ENCODE results near the gene MIF4GD.
"Not testable (repeated sequence)": the region's sequence is repeated elsewhere in the genome, so short reads cannot be mapped to it uniquely, and the experiment has no call there.

Gene MIF4GD, protein sequence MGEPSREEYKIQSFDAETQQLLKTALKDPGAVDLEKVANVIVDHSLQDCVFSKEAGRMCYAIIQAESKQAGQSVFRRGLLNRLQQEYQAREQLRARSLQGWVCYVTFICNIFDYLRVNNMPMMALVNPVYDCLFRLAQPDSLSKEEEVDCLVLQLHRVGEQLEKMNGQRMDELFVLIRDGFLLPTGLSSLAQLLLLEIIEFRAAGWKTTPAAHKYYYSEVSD

DNA sequence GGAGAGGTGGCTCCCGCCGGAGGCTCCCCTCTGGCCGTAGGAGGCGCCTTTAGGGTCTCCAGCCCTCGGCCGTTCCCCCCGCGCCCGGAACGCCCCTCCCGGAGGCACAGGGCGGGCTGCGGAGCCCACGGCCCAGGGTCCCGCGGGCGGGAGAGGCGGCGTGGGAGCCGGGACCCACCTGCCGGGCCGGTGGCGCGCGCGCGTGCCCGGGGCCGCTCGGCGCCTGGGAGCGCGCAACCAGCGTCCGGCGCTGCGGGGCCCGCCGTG, at the start of gene MIF4GD:
TSS of gene MIF4GD (minus strand) at position 266 of the 267 bp plus-strand sequence. CDS start 1,036 bp downstream, outside the sequence.
- no peak for DNase-seq

DNA sequence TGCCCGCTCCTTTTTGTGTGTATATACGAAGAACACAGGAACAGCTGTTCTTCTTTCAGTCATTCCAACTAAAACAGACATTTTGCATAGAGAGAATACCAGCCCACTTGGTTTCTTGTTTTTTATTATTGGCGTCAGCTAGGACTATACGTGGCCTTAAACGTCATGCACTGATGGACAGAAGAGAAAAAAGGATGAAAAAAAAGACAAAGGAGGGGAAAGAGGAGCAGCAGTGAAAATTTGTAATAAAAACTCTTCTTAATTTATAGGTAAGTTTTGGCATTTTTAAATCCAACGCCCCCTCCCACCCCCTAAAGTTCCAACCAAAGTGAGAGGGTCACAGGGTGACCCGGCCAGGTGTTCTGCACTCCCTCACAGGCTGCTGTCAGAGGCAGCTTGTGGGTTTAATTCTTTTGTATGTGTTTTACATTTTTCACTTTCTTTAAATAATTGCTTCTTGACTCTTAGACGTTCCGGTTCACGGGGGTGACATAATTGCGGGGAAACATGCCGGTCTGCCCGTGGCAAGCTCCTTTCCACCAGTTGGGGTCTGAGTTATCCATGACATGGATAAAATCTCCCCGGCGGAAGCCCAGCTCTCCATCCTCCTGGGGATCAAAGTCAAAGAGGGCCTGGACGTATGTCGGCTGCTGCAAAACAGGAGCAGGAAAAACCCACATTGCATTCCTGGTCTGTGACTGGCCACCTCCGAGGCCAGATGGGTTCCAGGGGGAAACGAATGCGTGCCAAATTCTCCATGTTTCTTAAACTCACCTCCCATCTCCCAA, 49.1 kb upstream of the MIF4GD start:
- DNase-seq: no peak

DNA sequence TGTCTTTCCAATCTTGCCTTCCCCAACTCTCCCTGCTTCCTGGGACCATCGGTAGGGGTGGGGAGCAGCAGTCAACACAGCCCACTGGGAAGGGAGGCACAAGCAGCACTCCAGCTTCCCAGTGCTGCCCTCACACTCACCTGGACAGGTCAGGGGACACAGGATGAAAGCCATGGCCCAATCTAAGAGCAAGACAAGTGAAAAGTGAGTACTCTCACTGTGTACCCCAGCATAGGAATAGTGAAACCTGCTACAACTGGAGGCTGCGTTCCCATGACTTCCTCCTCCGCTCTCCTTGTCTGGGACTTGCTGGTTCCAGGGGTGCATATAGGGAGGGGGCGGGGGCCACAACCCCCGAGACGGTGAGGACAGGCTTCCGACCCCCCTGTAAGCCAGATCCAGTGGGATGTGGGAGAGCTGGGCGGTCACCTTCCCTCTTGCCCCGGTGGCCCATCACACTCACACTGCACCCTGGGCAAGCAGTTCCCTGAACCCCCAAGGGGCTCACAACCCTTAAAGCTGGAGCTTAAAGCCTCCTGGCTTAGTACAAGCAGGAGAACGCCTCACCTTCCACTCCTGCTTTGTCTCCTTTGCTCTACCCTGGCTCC, 47.7 kb upstream of the MIF4GD start:
- no peak for DNase-seq

DNA sequence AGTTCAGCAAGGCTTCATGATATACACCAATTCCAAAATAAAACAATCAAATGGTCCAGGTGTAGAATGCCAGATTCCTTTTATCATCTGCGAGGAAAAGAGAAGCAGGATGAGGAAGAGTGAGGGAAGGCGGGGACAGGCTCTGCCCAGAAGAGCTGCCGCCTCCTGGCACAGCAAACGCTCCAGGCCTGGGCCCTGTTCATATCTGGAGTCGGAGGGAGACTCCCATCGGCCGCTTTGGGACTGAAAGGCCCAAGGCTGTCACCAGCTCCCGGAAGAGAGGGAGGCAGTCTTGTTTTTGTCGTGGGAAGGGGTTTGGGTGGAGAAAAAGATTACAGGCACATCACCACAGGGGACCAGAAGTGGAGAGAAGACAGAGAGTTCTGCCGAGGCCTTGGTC, 47.2 kb upstream of the MIF4GD start:
- DNase-seq: no peak

DNA sequence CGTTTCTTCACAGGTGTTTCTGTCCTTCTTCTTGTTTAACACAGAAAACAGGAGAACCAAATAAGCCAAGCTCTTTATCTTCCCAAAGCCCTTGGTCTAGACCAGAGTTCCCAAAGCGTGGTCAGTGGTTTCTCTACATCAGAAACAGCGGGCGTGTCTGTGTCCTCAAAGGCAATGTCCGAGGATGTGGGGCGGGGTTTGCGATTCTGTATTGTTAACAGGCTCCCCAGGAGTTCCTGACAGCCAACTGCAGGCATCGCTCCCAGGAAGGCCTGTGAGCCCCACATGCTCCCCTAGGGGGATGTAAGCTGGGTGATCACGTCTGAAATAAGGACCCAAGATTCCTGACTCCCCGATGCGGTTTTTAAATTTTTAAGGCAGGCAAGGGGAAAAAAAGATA, 46.6 kb upstream of the MIF4GD start:
- no peak for DNase-seq

DNA sequence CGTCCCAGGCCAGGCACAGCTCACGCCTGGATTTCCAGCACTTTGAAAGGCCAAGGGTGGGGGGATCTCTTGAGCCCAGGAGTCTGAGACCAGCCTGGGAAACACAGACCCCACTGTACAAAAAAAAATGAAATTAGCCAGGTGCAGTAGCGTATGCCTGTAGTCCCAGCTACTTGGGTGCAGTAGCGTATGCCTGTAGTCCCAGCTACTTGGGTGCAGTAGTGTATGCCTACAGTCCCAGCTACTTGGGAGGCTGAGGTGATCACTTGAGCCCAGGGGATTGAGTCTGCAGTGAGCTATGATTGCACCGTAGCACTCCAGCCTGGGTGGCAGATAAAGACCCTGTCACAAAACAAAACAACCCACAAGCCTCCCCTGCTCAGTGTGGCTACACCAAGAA, 45.2 kb upstream of the MIF4GD start:
- no peak for DNase-seq

DNA sequence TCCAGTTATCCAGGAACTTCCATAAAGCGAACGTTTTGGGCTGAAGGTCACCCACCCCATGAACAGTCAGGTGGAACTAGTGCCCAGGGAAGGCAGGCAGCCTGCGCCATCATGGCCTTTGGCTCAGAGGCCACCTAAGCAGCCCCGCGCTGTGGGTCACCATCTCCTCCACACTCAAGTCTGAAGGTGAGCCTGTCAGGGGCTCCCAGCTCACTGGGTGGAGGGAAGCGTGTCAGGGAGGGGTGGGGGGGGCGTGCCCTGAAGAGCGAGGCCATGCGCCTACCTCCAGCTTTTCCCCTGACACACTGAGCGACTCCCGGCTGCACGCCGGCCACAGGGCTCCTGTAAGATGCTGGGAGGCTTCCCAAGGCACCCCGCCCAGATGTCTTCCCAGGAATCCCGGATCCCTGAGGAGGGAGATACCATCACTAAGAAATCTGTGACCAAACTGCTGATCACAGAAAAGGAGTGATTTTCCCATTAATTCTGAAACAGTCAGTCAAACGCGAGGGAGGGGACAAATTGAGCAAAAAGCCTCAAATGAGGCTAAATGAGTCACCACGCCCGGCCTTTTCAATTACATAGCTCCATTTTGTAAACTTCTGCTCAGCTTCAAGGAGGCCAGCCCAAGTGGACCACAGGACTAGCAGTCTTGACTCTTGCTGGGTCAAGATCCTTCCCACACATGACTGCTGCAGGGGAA, 44.7 kb upstream of the MIF4GD start:
- DNase-seq: no peak

DNA sequence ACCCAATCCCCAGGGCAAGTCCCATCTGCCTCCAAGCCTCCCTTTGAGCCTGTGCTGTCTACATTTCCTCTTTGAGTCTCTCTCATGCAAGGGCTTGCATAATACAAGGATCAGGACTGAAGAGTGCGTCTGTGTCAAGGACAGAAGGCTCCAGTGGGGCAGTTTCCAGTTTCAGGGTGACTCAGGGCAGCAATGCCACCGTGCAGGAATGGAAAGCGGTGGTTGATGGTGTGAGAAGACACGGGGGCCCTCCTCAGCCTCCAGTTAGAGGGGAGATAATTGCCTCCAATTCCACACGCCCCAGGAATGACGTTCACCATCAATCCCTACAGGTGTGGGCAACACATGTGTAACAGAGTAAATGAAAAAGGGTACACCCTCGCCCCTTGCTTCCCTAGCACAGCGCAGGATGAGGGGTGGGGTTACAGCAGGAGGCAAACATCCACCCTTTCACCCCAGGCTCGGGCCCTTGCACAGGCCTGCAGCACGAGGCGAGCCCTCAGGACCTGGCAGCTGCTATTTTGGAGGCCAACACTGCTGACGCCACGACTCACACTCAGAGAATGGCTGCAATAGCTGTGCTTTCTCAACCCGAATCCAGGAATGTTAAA, 43.0 kb upstream of the MIF4GD start:
- no peak for DNase-seq

DNA sequence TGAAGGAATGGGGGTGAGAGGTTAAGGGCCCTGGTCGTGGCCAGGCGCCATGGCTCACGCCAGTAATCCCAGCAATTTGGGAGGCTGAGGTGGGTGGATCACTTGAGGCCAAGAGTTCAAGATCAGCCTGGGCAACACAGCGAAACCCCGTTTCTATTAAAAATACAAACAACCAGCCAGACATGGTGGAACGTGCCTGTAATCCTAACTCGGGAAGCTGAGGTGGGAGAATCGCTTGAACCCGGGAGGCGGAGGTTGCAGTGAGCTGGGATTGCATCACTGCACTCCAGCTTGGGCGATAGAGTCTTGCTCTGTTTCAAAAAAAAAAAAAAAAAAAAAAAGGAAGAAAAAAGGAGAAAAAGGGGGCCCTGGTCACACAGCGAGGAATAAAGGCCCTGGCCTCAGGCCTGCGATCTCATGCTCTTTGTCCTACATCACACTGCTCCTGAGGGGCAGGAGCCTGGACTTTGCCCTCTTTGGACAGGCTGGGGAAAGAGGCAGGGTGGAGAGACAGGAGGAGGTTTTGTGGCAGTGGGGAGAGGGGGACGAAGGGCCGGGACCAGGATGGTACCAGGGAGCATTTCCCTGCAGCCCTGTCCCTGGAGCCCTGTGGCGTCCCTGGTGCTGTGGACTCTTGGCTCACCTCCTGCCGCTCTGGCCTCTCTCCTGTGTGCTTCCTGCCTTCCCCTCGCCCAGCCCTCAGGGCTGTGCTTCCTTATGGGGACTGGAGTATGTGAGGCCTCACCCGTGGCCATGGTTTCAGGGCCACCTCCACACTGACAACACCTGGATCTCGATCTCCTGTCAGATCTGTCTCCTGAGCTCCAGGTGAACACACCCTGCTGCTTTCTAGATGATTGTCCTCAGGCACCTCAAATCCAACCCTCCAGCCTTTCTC, 38.0 kb upstream of the MIF4GD start:
- DNase-seq: no peak

DNA sequence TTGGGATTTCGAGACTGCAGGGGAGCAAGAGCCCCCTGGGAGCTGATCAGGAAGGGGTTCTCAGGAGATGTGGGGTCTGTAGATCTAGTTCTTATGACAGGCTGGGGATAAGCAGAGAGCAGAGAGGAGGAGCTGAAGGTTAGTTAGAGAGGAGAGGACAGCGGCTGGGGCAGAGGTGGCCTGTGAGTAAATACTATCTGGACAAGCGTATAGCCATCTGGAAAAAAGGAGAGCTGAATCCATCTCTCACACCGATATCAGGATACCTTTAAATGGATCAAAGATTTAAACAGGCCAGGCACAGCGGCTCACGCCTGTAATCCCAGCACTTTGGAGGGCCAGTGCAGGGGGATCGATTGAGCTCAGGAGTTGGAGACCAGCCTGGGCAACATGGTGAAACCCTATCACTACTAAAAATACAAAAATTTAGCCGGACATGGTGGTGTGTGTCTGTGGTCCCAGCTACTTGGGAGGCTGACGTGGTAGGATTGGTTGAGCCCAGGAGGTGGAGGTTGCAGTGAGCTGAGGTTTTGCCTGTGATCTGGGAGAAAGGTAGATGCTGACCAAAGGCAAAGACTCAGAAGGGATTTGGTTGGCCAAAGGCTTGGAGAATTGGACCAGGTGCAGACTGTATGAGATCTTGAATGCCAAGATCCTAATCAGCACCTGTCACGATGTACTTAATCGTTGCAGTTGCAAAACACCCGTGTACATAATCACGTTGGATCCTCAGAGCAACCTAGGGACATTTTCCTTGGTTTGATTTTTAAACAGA, 37.1 kb upstream of the MIF4GD start:
- no peak for DNase-seq

DNA sequence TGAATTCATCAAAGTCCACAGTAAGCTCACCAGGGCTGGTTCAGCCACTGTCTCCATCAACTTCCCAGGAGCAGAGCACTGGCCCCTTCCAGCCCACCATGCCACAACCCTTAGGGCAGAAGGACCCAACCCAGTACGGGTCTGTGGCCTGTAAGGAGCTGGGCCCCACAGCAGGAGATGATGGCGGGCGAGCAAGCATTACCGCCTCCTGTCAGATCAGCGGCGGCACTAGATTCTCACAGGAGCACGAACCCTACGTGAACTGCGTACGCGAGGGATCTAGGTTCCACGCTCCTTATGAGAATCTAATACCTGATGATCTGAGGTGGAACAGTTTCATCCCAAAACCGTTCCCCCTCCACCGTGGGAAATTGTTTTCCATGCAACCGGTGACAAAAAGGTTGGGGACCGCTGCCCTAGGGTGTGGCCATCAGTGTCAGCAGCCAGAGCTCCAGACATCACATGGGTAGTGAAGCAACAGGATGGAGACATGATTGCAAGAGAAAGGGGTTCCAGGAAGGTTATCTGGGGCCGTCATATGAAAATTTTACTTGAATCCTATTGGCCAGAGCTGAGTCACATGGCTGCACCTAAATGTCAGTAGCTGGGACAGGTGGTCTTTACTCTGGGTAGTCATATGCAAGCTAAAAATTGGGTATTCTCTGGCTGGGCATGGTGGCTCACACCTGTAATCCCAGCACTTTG, 30.6 kb upstream of the MIF4GD start:
- no peak for DNase-seq

DNA sequence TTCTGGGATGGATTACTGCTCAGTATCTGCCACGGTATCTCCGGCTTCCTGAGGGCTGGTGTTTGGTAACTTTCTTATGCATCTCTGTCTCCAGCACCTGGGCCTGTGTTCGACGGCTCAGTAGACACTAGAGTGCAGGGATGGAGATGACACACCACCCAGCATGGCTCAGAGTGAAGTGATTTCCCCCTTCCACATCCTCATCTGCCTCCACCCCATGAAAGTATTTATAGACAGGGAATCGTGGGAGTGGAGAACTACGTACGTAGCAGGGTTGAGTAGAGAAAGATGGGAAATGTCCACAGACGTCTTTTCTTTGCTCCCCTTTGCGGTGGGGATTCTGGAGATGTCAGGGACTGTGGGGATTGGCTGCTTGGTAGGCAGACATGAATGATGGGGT, 30.0 kb upstream of the MIF4GD start:
- DNase-seq: no peak

DNA sequence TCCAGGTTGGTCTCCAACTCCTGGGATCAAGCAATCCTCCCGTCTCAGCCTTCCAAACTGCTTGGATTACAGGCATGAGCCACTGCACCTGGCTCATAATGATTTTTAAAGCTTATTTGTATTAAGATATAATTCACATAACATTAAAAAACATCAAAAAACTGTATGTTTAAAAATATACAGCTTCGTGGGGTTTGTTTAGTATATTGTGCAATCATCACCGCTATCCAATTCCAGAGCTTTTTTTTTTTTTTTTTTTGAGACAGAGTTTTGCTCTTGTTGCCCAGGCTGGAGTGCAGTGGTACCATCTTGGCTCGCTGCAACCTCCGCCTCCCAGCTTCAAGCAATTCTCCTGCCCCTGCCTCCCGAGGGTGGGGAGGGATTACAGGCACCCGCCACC, 29.2 kb upstream of the MIF4GD start:
- DNase-seq: no peak

DNA sequence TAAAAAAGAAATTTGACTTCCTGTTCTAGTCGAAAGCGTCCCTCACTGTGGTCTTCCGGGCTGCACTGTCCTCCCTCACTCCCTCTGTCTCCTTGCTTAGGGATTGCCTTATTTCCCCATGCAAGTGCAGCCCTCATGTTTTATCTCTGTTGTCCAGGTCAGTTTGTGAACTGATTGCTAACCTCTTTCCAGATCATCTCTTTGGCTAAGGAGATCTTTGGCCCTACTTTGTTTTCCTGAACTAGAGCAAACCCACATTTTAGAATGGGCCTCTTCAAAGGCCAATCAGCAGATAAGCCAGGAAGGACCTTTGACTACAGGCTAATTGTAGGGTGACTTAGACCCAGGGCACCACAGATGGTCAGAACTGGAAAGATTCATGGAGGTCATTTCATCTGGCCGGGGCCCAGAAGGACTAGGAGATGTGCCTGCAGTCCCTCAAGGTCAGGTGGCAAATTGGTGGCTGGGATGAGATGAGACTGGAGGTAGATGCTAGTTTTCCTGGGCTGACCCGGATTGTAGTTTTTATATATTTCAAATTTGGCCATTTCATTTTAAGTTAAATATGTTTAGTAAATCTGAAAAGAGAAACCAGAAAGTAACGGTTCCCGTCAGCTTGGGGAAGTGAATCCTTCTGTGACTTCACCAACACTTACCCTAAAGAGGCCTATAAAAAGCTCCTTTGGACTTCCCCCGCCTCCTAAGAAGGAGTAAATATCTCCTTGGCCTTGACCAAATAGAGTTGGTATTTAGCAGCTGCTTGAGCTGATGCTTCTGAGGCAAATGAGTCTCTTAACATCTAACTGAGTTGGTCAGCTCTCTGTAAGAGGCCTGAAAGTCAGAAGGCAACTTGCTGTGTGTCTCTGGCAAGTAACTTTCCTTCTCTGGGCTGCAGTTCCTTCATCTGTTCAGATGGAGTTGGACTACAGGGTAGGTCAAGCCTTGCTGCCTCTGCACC, 24.4 kb upstream of the MIF4GD start:
- no peak for DNase-seq

DNA sequence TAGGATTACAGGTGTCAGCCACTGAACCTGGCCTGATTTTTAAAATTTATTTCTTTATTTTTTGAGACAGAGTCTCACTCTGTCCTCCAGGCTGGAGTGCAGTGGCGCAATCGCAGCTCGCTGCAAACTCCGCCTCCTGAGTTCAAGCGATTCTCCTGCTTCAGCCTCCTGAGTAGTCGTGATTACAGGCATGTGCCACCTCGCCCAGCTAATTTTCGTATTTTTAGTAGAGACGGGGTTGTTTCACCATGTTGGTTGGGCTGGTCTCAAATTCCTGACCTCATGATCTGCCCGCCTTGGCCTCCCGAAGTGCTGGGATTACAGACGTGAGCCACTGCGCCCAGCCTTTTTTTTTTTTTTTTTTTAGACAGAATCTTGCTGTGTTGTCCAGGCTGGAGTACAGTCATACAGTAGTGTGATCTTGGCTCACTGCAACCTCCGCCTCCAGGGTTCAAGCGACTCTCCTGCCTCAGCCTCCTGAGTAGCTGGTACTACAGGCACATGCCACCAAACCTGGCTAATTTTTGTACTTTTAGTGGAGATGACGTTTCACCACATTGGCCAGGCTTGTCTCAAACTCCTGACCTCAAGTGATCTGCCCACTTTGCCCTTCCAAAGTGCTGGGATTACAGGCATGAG, 21.9 kb upstream of the MIF4GD start:
- DNase-seq: not testable (repeated sequence)

DNA sequence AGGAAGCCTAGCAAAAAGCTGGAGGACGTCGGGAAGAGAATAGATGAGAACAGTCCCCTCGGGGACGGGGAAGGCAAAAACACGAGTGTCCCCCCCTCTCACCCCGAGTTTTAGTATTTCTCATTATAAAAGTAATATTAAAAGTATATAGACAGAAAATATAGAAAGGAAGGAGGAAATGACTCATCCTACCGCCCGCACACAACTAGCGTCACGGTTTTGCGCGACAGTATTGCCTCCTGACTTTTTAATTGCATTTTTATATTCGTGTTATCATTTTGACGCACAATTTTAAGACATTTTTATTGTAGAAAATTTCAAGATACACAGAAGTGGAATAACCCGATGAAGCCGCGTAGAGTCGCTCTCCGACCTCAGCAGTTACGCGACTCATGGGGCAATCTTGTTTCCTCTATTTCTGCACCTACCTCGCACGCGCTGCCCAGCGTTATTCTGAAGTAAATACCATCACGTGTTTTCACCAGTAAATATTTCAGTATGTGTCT, 18.9 kb upstream of the MIF4GD start:
- no peak for DNase-seq

DNA sequence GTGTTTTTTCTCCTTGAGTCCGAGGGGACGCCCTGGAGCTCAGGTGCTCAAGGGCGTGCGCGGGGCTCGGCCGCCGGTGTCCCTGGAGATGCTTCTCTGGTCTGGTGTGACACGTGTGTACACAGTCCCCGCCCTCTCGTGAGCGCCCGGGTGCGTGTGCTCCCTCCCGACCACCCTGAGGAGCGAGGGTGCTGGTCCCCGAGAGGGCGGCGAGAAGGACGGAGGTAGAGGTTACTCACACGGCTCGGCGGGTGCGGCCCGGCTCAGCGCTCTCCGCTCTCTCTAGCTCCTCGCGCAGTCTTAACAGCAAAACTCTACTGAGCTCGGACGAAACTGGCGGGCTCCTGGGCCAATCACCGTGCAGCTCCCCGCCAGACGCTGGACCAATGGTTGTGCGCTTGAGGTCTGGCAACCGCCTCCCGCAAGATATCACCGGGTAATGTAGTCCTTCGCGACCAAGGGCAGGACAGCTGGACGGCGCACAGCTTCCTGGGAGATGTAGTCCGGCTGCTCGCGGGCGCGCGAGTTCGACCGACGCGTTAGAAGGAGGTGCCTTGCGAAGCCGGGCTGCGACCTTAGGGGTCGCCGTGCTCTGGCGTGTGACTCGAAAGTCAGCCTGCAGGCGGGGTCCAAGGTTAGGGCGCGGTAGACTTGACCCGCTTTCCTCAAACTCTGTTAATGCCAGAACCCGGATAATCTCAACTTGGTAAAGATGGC, 18.2 kb upstream of the MIF4GD start, which contains the start of gene SLC25A19:
TSS of gene SLC25A19 (minus strand) at position 319 of the 717 bp plus-strand sequence. CDS start 2,669 bp downstream, outside the sequence.
- peak; percentile 96 for DNase-seq

DNA sequence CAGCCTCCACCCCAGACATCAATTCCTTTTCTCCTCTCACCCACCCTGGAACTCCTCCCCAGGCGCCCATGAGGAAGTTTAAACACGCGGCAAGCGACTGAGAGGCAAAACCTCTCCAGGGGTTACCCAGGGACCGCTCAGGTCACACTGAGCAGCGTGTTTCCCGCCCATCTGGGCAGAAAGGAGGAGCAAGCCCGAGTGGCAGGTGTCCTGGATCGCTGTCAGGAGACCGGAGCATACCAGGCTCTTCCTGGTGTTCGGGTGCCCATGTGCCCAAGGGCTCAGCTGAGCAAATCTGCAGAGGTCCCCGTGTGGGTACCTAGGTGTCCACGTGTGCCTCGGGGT, 17.7 kb upstream of the MIF4GD start:
- peak; percentile 32 for DNase-seq
